Thyroid gland (tissue), 4 donors: ENCODE data around the gene GAS2L1. TPM values are rescaled to one million over a fixed set of nuclear protein-coding genes. Genes with fewer than 3 reads are reported as not detected.

Experiments used
- DNase-seq, 2 donors: peaks; one replicate each; pipeline ENCODE4 v3.0.0-alpha.2; 2019
- H3K27ac ChIP-seq, 3 donors: fragments of 200-600 bp; sonication (generic); 1 replicate in 2 of 3; 2 replicates in 1 of 3; pipeline ENCODE4 v1.5.1; 2016 to 2019; ENCODE audit warnings: mild to moderate bottlenecking in 1 of 3, moderate library complexity in 1 of 3
- H3K27me3 ChIP-seq: fragments of 200-600 bp; sonication (generic); one replicate; pipeline ENCODE4 v1.5.1; 2019
- H3K36me3 ChIP-seq, 2 donors: fragments of 200-600 bp; sonication (generic); one replicate each; pipeline ENCODE4 v1.5.1; 2016 to 2019
- H3K4me1 ChIP-seq, 2 donors: fragments of 200-600 bp; sonication (generic); one replicate each; pipeline ENCODE4 v1.5.1; 2017 to 2019
- H3K4me3 ChIP-seq, 3 donors: fragments of 200-600 bp; sonication (generic); replicated peaks in 1 of 3; 1 replicate in 2 of 3; 2 replicates in 1 of 3; pipeline ENCODE4 v1.5.1; 2016; ENCODE audit warnings: mild to moderate bottlenecking in 1 of 3
- H3K9me3 ChIP-seq: fragments of 200-600 bp; sonication (generic); one replicate; pipeline ENCODE4 v1.5.1; 2017
- CTCF ChIP-seq, 6 experiments: fragments of 200-600 bp in 3 of 6; fragments of 450-650 bp in 3 of 6; sonication (generic) in 3 of 6; IDR thresholded peaks; one replicate each; pipeline ENCODE4 v1.5.1; 2016 to 2019; ENCODE audit warnings: antibody characterized with exemption in 6 of 6, mild to moderate bottlenecking in 2 of 6, inconsistent platforms in 1 of 6, moderate library complexity in 1 of 6
- POLR2A ChIP-seq, 2 donors: fragments of 450-650 bp; IDR thresholded peaks; one replicate each; pipeline ENCODE4 v1.6.1; 2017; ENCODE audit warnings: antibody characterized with exemption in 2 of 2, mild to moderate bottlenecking in 2 of 2, moderate library complexity in 1 of 2
- WGBS, 2 donors: methylation state at CpG; one replicate each; pipeline ENCODE4 v1.1.5; 2017; 5-methylcytosine and 5-hydroxymethylcytosine counted together
- intact Hi-C: fragments of 100-400 bp; cut with DNase I; formaldehyde crosslinking; loops from one replicate; pipeline ENCODE4 v1.15.1; 2023
- total RNA-seq, 4 donors: library from RNA; depleted of rRNA; stranded (reverse); fragments of >200 nt; gene quantifications; one replicate each; pipeline ENCODE4 v1.2.3, GENCODE V29; 2016

The GAS2L1 gene
- total RNA-seq, 4 donors from 2014 or later = 9.3 to 22.2 (median 15.7) TPM

- Histone ChIP-seq H3K36me3 (peaks cover 40 to 63% of the 10 kb centered on the region in 2 donors), H3K4me3 (no peak overlapping the region), H3K9me3 (no peaks in the 10 kb centered on the region), H3K27ac (no peak overlapping the region), H3K4me1 (peaks cover under 1 to 9% of the 10 kb centered on the region in 2 donors), H3K27me3 (no peaks in the 10 kb centered on the region)
- WGBS, 2 donors = 92 to 95% methylated on average over 12 to 18 of the region's 18 CpGs
- DNase-seq = no peak
- TF ChIP-seq CTCF (IDR thresholded peaks at IDR 0.05) (no peak), POLR2A (IDR thresholded peaks at IDR 0.05) (no peak)
- intact Hi-C loops = no loop called here
Observed at GRCh38 chr22:29348956-29349355, 42.5 kb downstream of the GAS2L1 start.

GRCh38 chr22:29351042-29351441 is 44.6 kb downstream of the GAS2L1 start:
- Histone ChIP-seq H3K27ac (no peak overlapping the region), H3K9me3 (no peaks in the 10 kb centered on the region), H3K36me3 (peaks cover 60 to 80% of the 10 kb centered on the region in 2 donors), H3K4me3 (no peak overlapping the region), H3K4me1 (no peaks in the 10 kb centered on the region), H3K27me3 (no peaks in the 10 kb centered on the region)
- no peak for TF ChIP-seq CTCF (IDR thresholded peaks at IDR 0.05)
- intact Hi-C loops = no loop called here
- DNase-seq = no peak
- 97 to 98% methylated on average over 6 of the region's 6 CpGs for whole genome bisulfite sequencing, 2 donors

- 90 to 92% methylated on average over 6 to 9 of the region's 9 CpGs for WGBS, 2 donors
- intact Hi-C loops = no loop called here
- DNase-seq = no peak
- peaks cover 68 to 86% of the 10 kb centered on the region in 2 donors for H3K36me3 ChIP-seq
- H3K27me3 ChIP-seq = no peaks in the 10 kb centered on the region
- no peak overlapping the region for H3K27ac ChIP-seq
- no peaks in the 10 kb centered on the region for H3K4me1 ChIP-seq
- H3K9me3 ChIP-seq = no peaks in the 10 kb centered on the region
- TF ChIP-seq POLR2A (IDR thresholded peaks at IDR 0.05) (no peak), CTCF (IDR thresholded peaks at IDR 0.05) (no peak)
- no peak overlapping the region for H3K4me3 ChIP-seq
Observed at GRCh38 chr22:29351891-29352290, 45.4 kb downstream of the GAS2L1 start.

- Histone ChIP-seq H3K4me3 (no peak overlapping the region), H3K27me3 (no peaks in the 10 kb centered on the region), H3K27ac (no peak overlapping the region), H3K36me3 (peaks cover 70 to 86% of the 10 kb centered on the region in 2 donors), H3K4me1 (no peaks in the 10 kb centered on the region), H3K9me3 (no peaks in the 10 kb centered on the region)
- no peak for DNase-seq
- 90 to 91% methylated on average over 9 of the region's 9 CpGs for WGBS, 2 donors
- TF ChIP-seq POLR2A (IDR thresholded peaks at IDR 0.05) (no peak), CTCF (IDR thresholded peaks at IDR 0.05) (no peak)
- intact Hi-C loops = no loop called here
Observed at GRCh38 chr22:29352778-29353177, 46.3 kb downstream of the GAS2L1 start.

GRCh38 chr22:29353286-29353685 is 46.8 kb downstream of the GAS2L1 start:
- no peak overlapping the region for H3K27ac ChIP-seq
- 92% methylated on average over 11 of the region's 11 CpGs for WGBS, 2 donors
- no peak overlapping the region for H3K4me3 ChIP-seq
- no peaks in the 10 kb centered on the region for H3K9me3 ChIP-seq
- no peaks in the 10 kb centered on the region for H3K27me3 ChIP-seq
- DNase-seq = no peak
- H3K36me3 ChIP-seq = peaks cover 76 to 86% of the 10 kb centered on the region in 2 donors
- no peaks in the 10 kb centered on the region for H3K4me1 ChIP-seq
- intact Hi-C loops = no loop called here
- no peak for TF ChIP-seq CTCF (IDR thresholded peaks at IDR 0.05)
- no peak for TF ChIP-seq POLR2A (IDR thresholded peaks at IDR 0.05)
